GM21717 (cell line): Measurements from ENCODE around the gene DNAJC13.

ENCODE experiments used
- ATAC-seq: cut with Tn5 transposase; IDR thresholded peaks from one replicate; pipeline ENCODE4 v1.9.1; 2021; ENCODE audit warnings: mild to moderate bottlenecking, moderate library complexity; ENCODE audit not compliant: unreplicated experiment

Gene DNAJC13

GRCh38 chr3:132461544-132461943, 44.2 kb downstream of the DNAJC13 start:
- ATAC-seq: no peak

GRCh38 chr3:132464066-132464465, 46.8 kb downstream of the DNAJC13 start:
- no peak for ATAC-seq

- ATAC-seq: no peak
These were observed 52.0 kb downstream of the DNAJC13 start for GRCh38 chr3:132469326-132469725.

GRCh38 chr3:132486099-132486498, 68.8 kb downstream of the DNAJC13 start:
- no peak for ATAC-seq

GRCh38 chr3:132488151-132488550, 70.8 kb downstream of the DNAJC13 start:
- ATAC-seq: no peak

GRCh38 chr3:132499071-132499470, 81.8 kb downstream of the DNAJC13 start:
- ATAC-seq: no peak

GRCh38 chr3:132503559-132503958, 86.3 kb downstream of the DNAJC13 start:
- no peak for ATAC-seq

GRCh38 chr3:132504375-132504933, 87.2 kb downstream of the DNAJC13 start:
- no peak for ATAC-seq

- no peak for ATAC-seq
These were observed 90.4 kb downstream of the DNAJC13 start for GRCh38 chr3:132507657-132508056.

GRCh38 chr3:132509096-132509495, 91.8 kb downstream of the DNAJC13 start:
- no peak for ATAC-seq

GRCh38 chr3:132509506-132509905, 92.2 kb downstream of the DNAJC13 start:
- ATAC-seq: no peak

GRCh38 chr3:132513057-132513456, 95.8 kb downstream of the DNAJC13 start:
- ATAC-seq: no peak

GRCh38 chr3:132517311-132517710, 100.0 kb downstream of the DNAJC13 start:
- no peak for ATAC-seq

- no peak for ATAC-seq
These were observed 102.6 kb downstream of the DNAJC13 start for GRCh38 chr3:132519914-132520313.

GRCh38 chr3:132521901-132522300, 104.6 kb downstream of the DNAJC13 start:
- no peak for ATAC-seq

- peak; percentile 83 for ATAC-seq
These were observed 105.1 kb downstream of the DNAJC13 start for GRCh38 chr3:132522353-132522752.

GRCh38 chr3:132530624-132531023, 113.3 kb downstream of the DNAJC13 start:
- ATAC-seq: no peak

- no peak for ATAC-seq
These were observed 118.5 kb downstream of the DNAJC13 start for GRCh38 chr3:132535575-132536441.

GRCh38 chr3:132536442-132537153, 119.3 kb downstream of the DNAJC13 start:
- ATAC-seq: no peak

- ATAC-seq: no peak
These were observed 120.0 kb downstream of the DNAJC13 start for GRCh38 chr3:132537297-132537696.

GRCh38 chr3:132538072-132538471, 120.8 kb downstream of the DNAJC13 start:
- ATAC-seq: no peak

- ATAC-seq: no peak
These were observed 122.4 kb downstream of the DNAJC13 start for GRCh38 chr3:132539681-132540080.
